Neural crest cell (in vitro differentiated cells): ENCODE results near the gene CYP26C1. TPM values are rescaled to one million over a fixed set of nuclear protein-coding genes. Genes with fewer than 3 reads are reported as not detected.

ENCODE experiments used
- DNase-seq: peaks from one replicate; pipeline ENCODE4 v3.0.0; 2021; ENCODE audit warnings: low read depth, mixed read lengths, low spot score
- H3K27ac Mint-ChIP-seq: one replicate; pipeline ENCODE4 v1.8.0; 2021; ENCODE audit warnings: mild to moderate bottlenecking, mixed read lengths; ENCODE audit not compliant: unreplicated experiment
- H3K27me3 Mint-ChIP-seq: 2 replicates; pipeline ENCODE4 v1.8.0; 2021; ENCODE audit warnings: low read depth, mild to moderate bottlenecking, mixed read lengths
- H3K36me3 Mint-ChIP-seq: 2 replicates; pipeline ENCODE4 v1.8.0; 2021; ENCODE audit warnings: low read depth, mild to moderate bottlenecking, mixed read lengths
- H3K4me1 Mint-ChIP-seq: 2 replicates; pipeline ENCODE4 v1.8.0; 2021; ENCODE audit warnings: mixed read lengths
- H3K4me3 Mint-ChIP-seq: one replicate; pipeline ENCODE4 v1.8.0; 2021; ENCODE audit warnings: mild to moderate bottlenecking, mixed read lengths
- H3K9me3 Mint-ChIP-seq: 2 replicates; pipeline ENCODE4 v1.8.0; 2021; ENCODE audit warnings: mixed read lengths
- total RNA-seq: library from RNA; stranded (reverse); gene quantifications from 2 replicates; pipeline ENCODE4 v1.2.1, GENCODE V29; 2021
- TF ChIP-seq, protein P1 (sequence below): fragments of 200-600 bp; sonication (generic); conservative IDR thresholded peaks from 2 replicates; pipeline ENCODE4 v1.5.0; 2021; ENCODE audit warnings: antibody characterized with exemption, mild to moderate bottlenecking

Gene CYP26C1
- total RNA-seq, 1 donor from 2014 or later = 0.37 TPM

DNA sequence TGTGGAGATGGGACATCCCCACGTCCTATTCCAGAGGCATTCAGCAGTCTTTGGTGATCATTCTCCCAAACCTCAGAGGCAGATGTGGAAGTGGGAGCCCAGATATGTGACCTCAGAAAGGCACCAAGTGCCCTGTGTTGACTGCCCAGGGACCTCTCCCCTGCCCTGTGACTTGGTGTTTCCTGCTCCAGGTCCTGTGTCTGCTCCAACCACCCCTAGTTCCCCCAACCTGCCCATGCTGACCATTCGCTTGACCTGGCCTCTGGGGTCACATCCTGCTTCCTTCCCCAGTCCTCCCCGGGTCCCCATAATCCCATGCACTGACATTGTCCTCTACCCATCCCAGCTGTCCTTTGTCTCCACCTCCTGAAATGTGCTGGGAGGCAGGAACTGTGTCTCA is 20.7 kb downstream of the CYP26C1 start:
- peaks cover 44% of the 10 kb centered on the region for H3K27me3 Mint-ChIP-seq
- H3K4me3 Mint-ChIP-seq = no peak overlapping the region
- no peaks in the 10 kb centered on the region for H3K9me3 Mint-ChIP-seq
- TF ChIP-seq, protein P1, sequence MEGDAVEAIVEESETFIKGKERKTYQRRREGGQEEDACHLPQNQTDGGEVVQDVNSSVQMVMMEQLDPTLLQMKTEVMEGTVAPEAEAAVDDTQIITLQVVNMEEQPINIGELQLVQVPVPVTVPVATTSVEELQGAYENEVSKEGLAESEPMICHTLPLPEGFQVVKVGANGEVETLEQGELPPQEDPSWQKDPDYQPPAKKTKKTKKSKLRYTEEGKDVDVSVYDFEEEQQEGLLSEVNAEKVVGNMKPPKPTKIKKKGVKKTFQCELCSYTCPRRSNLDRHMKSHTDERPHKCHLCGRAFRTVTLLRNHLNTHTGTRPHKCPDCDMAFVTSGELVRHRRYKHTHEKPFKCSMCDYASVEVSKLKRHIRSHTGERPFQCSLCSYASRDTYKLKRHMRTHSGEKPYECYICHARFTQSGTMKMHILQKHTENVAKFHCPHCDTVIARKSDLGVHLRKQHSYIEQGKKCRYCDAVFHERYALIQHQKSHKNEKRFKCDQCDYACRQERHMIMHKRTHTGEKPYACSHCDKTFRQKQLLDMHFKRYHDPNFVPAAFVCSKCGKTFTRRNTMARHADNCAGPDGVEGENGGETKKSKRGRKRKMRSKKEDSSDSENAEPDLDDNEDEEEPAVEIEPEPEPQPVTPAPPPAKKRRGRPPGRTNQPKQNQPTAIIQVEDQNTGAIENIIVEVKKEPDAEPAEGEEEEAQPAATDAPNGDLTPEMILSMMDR = no peak
- H3K4me1 Mint-ChIP-seq = no peaks in the 10 kb centered on the region
- H3K27ac Mint-ChIP-seq = no peak overlapping the region
- no peaks in the 10 kb centered on the region for H3K36me3 Mint-ChIP-seq
- DNase-seq = no peak

DNA sequence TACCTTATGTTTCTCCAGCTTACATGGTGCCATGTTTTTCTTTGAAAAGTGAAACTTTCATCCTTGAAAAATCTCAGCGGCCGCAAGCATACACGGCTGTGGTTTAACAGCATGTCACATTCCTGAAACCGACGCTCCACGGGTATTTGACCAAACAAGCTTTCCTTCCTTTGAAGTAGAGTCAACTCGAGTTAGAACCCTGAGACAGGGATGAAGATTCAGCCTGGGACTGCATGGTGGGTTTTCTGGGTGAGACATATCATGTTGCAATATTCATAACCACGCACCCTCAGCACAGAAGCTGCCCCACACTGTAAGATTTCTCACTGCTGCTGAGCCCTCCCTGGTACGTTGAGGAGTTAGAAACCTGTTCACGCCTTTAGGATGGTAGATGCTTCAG is 21.2 kb downstream of the CYP26C1 start:
- no peaks in the 10 kb centered on the region for H3K9me3 Mint-ChIP-seq
- peaks cover 39% of the 10 kb centered on the region for H3K27me3 Mint-ChIP-seq

DNA sequence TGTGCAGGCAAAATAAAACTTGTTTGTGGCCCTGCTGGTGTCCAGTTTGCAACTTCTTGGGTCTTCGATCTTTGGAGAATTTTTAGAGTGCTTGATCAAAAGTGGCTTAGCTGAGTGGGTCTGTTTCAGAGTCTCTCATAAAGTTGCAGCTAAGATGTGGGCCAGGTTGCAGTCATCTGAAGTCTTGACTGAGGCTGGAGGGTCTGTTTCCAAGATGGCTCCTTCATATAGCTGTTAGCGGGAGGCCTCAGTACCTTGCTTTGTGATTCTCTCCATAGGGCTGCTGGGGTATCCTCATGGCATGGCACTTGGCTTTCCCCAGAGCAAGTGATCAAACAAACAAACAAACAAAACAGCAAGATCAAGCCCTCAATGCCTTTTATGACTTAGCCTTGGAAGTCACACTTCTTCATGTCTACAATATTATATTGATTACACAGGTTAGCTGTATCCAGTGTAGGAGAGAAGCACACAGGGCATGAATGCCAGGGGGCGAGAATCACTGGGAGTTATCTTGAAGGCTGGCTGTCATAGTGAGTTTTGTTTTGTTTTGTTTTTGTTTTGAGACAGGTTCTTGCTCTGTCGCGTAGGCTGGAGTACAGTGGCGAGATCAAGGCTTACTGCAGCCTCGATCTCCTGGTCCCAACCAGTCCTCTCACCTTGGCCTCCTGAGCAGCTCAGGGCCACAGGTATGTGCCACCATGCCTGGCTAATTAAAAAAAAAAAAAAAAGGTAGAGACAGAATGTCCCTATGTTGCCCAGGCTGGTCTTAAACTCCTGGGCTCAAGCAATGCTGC is 23.3 kb downstream of the CYP26C1 start:
- peaks cover 23% of the 10 kb centered on the region for H3K27me3 Mint-ChIP-seq
- H3K4me1 Mint-ChIP-seq = no peaks in the 10 kb centered on the region
- no peaks in the 10 kb centered on the region for H3K9me3 Mint-ChIP-seq
- no peak overlapping the region for H3K27ac Mint-ChIP-seq
- TF ChIP-seq, protein P1 = no peak
- no peaks in the 10 kb centered on the region for H3K36me3 Mint-ChIP-seq
- DNase-seq = no peak
- no peak overlapping the region for H3K4me3 Mint-ChIP-seq

More for the DNA sequence above, 21.2 kb downstream of the CYP26C1 start:
- Mint-ChIP-seq H3K27ac (no peak overlapping the region), H3K4me3 (no peak overlapping the region), H3K4me1 (no peaks in the 10 kb centered on the region), H3K36me3 (no peaks in the 10 kb centered on the region)
- no peak for DNase-seq
- TF ChIP-seq, protein P1 = no peak

DNA sequence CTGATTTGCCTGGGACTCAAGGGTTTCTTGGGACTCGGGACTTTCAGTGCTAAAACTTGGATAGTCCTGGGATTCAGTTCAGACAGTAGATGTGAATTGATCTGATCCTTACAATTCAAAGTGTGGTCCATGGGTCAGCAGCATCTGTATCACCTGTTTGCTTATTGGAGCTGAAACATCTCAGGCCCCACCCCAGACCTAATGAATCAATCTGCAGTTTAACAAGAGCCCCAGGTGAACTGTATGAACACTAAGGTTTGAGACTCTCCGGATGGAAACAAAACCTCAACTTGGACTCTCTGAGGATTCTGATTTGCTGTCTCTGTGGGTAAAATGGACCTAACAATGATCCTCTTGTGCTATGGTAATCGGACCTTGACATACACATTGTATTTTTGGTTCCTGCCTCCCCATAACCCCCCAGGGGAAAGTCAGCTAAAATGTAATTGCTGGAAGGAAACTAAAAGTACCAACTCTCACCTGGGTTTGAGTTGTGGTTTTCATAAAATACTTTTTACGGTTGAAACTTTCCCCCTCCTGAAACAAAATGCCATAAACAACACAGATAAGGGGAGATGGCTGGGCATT is 24.8 kb downstream of the CYP26C1 start:
- no peaks in the 10 kb centered on the region for H3K4me1 Mint-ChIP-seq
- no peak overlapping the region for H3K4me3 Mint-ChIP-seq
- TF ChIP-seq, protein P1 = no peak
- peaks cover 13% of the 10 kb centered on the region for H3K27me3 Mint-ChIP-seq
- DNase-seq = no peak
- H3K36me3 Mint-ChIP-seq = no peaks in the 10 kb centered on the region
- H3K9me3 Mint-ChIP-seq = no peaks in the 10 kb centered on the region
- H3K27ac Mint-ChIP-seq = no peak overlapping the region

DNA sequence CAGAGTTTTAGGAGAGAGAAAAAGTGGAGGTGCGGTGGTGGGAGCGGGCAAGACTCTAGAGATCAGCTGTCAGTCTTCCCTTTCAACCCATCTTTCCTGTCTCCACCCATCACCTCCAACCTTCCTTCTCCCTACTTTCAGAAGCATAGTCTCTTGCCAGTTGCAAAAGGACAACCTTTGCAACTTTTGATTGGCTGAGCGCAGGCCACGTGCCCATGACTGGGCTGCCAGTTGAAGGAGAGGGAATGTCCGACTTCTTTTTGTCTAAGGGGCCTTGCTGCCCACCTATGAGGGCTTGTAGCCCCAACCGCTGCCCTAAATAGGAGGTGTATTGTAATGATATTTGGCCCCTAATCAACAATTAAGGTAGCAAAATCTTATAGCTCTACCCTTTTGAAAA is 25.7 kb downstream of the CYP26C1 start:
- DNase-seq = no peak
- Mint-ChIP-seq H3K27ac (no peak overlapping the region), H3K4me3 (no peak overlapping the region), H3K9me3 (no peaks in the 10 kb centered on the region), H3K36me3 (no peaks in the 10 kb centered on the region), H3K27me3 (peaks cover 9% of the 10 kb centered on the region), H3K4me1 (no peaks in the 10 kb centered on the region)
- TF ChIP-seq, protein P1 = no peak
